NCI-H345 (cell line): Measurements from ENCODE around the gene PBX3.
"Not testable (repeated sequence)": the region's sequence is repeated elsewhere in the genome, so short reads cannot be mapped to it uniquely, and the experiment has no call there.

ENCODE experiments used
- DNase-seq: peaks from one replicate; lab custom pipeline; 2025; lab: John Stamatoyannopoulos, UW

Gene PBX3

GRCh38 chr9:125749287-125749935 is 2.2 kb downstream of the PBX3 start:
- DNase-seq, result no peak

- DNase-seq, result no peak
Observed at GRCh38 chr9:125749951-125750626, 2.9 kb downstream of the PBX3 start.

- DNase-seq, result peak; percentile 28
Observed at GRCh38 chr9:125750627-125751011, 3.4 kb downstream of the PBX3 start.

GRCh38 chr9:125752070-125752628 is 5.0 kb downstream of the PBX3 start:
- no peak for DNase-seq

- DNase-seq, result no peak
Observed at GRCh38 chr9:125754096-125754495, 6.9 kb downstream of the PBX3 start.

GRCh38 chr9:125755340-125755739 is 8.2 kb downstream of the PBX3 start:
- no peak for DNase-seq

- DNase-seq, result no peak
Observed at GRCh38 chr9:125756518-125756917, 9.3 kb downstream of the PBX3 start.

GRCh38 chr9:125757834-125758233 is 10.7 kb downstream of the PBX3 start:
- DNase-seq, result no peak

- DNase-seq, result peak; percentile 71
Observed at GRCh38 chr9:125758986-125759763, 12.0 kb downstream of the PBX3 start.

GRCh38 chr9:125759764-125760129 is 12.6 kb downstream of the PBX3 start:
- peak; percentile 74 for DNase-seq

GRCh38 chr9:125760537-125760936 is 13.4 kb downstream of the PBX3 start:
- no peak for DNase-seq

GRCh38 chr9:125761676-125762450 is 14.7 kb downstream of the PBX3 start:
- no peak for DNase-seq

- DNase-seq, result peak; percentile 99
Observed at GRCh38 chr9:125763394-125763801, 16.2 kb downstream of the PBX3 start.

- DNase-seq, result no peak
Observed at GRCh38 chr9:125764198-125764597, 17.0 kb downstream of the PBX3 start.

GRCh38 chr9:125766468-125767221 is 19.5 kb downstream of the PBX3 start:
- no peak for DNase-seq

GRCh38 chr9:125767349-125767748 is 20.2 kb downstream of the PBX3 start:
- DNase-seq, result no peak

GRCh38 chr9:125768803-125769202 is 21.6 kb downstream of the PBX3 start:
- DNase-seq, result no peak

- no peak for DNase-seq
Observed at GRCh38 chr9:125771037-125771436, 23.9 kb downstream of the PBX3 start.

- no peak for DNase-seq
Observed at GRCh38 chr9:125772740-125773139, 25.6 kb downstream of the PBX3 start.

GRCh38 chr9:125774106-125774505 is 26.9 kb downstream of the PBX3 start:
- no peak for DNase-seq

- not testable (repeated sequence) for DNase-seq
Observed at GRCh38 chr9:125776789-125777188, 29.6 kb downstream of the PBX3 start.
